GM21529 (cell line): ENCODE measurements around the gene ADSS1.

ENCODE experiments used
- ATAC-seq: cut with Tn5 transposase; IDR thresholded peaks from one replicate; pipeline ENCODE4 v1.9.1; 2021; ENCODE audit not compliant: unreplicated experiment

The ADSS1 gene

DNA sequence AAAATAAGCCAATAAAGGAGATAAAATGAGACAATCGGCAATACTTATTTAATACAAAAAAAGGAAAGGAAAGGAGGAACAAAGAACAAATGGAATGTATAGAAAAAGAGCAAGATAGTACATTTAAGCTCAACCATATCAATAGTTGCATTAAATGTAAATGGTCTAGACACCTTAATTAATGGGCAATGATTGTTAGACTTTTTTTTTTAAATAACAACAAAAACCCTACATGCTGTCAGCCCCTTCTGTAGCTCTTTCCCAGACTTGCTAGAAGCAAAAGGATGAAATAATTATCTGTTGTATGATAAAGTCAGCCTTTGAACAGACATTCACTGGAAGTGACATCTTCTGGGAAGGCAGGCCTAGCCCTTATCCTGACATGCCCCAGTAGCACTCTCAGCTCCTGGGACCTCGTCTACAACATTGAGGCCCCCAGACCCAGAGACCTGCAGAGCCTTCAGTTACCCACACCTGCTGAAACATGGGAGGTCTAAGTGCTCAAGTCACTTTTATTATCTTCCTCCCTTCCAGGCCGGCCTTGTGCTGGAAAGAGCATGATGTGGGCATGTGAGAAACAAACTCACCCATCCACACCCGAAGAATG, 42.3 kb downstream of the ADSS1 start:
- ATAC-seq = no peak

DNA sequence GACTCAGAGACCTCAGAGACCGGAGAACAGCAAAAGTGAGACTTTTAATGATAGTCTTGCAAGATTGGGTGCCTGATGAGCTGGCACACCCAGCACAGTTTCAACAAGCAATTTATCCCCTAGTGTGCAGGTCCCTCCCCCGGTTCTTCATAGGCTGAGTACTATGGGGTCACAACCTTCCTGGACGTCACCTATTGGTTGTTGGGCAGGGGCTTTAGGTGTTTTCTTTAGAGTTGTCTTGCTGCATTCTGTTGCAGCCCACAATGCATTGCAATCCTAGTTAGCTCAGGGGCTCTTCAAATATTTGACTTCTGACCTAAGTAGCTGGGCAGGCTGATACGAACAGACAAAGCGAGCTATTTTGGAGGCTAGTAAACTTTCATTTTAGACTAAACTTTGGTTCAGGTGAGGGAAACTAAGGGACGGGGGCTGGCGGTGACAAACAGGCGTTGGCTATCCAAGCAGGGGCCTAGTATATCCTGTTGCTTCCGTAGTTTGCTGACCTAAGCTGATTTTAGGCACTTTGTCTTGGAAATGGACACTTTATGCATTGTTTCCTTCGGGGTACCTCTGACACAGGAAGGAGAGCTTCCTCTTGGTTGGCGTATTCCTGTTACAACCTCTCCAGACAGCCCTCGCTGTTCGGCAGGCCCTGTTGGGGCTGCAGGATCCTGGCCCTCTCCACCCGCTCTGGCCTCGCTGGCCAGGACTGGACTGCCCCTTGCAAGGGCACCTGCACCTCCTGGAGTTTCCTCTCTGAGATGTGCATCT, 43.0 kb downstream of the ADSS1 start:
- ATAC-seq = no peak

DNA sequence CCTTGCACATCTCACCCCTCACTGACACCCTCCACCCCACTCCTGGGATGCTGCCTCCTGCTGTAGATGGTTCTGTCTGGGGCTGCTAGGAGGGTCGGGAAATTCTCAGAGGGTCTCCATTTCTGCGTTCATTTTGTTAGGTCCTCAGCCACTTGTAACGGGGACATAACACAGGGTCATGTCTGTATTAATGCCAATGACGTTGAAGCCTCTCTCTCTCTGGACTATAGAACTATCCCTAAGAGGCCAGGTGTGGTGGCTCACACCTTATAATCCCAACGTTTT, 43.5 kb downstream of the ADSS1 start:
- no peak for ATAC-seq

- ATAC-seq = peak; percentile 85
Observed at GRCh38 chr14:104768437-104769323, 44.7 kb downstream of the ADSS1 start.

DNA sequence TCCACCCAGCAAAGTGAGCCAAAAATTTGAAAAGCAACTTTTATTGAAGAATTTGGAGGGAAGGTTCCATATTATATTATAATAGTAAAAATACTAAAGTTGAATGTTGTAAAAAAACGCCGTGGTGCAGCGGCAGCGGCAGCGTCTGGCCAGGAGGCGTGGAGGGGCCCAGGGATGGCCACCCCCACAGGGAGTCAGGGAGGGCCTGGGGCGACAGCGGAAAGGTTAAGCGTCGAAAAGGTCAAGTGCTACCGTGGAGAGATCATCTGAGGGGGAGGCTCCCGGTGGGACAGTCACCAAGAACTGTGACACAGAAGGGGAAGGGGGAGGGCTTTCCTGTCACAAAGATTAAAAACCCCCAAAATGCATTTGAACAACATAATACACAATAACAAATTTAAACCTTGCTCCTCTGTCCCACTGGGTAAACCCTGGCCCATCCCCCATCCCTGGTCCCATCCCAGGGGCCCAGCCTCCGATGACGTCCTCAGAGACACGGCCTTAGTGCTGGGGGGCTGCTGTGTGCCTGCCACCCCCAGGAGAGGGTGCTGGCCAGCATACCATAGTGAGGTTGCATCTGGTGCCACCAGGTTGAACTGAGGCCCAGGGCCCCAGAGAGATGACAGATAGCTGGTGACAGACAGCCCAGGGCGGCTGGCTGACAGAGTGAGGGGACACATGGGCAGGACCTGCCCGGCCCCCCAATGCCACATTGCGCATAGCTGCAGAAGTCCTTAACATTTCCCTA, 45.5 kb downstream of the ADSS1 start:
- no peak for ATAC-seq

- ATAC-seq = no peak
Observed at GRCh38 chr14:104770072-104770579, 46.1 kb downstream of the ADSS1 start.

- no peak for ATAC-seq
Observed at GRCh38 chr14:104770851-104771272, 46.8 kb downstream of the ADSS1 start.

DNA sequence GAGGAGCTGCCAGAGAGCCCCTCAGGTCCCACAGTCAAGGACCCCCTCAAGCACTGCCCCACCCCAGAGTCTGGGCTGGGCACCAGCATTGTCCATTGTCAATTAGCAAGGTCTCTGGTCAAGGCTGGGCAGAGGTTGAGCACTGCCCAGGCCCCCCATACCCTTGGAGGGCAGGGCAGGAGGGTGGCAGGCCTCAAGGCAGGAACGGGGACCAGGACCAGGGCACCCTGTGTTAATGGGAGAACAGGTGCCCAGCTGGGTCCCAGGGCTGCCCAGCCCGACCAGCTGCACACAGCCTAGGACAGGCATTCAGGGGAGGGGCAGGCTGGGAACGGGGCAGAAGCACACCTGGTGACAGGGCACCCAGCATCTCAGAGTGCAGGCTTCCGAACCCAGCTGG, 47.3 kb downstream of the ADSS1 start:
- ATAC-seq = no peak

GRCh38 chr14:104771918-104772706, 48.1 kb downstream of the ADSS1 start:
- no peak for ATAC-seq

- ATAC-seq = no peak
Observed at GRCh38 chr14:104772707-104773504, 48.9 kb downstream of the ADSS1 start.

DNA sequence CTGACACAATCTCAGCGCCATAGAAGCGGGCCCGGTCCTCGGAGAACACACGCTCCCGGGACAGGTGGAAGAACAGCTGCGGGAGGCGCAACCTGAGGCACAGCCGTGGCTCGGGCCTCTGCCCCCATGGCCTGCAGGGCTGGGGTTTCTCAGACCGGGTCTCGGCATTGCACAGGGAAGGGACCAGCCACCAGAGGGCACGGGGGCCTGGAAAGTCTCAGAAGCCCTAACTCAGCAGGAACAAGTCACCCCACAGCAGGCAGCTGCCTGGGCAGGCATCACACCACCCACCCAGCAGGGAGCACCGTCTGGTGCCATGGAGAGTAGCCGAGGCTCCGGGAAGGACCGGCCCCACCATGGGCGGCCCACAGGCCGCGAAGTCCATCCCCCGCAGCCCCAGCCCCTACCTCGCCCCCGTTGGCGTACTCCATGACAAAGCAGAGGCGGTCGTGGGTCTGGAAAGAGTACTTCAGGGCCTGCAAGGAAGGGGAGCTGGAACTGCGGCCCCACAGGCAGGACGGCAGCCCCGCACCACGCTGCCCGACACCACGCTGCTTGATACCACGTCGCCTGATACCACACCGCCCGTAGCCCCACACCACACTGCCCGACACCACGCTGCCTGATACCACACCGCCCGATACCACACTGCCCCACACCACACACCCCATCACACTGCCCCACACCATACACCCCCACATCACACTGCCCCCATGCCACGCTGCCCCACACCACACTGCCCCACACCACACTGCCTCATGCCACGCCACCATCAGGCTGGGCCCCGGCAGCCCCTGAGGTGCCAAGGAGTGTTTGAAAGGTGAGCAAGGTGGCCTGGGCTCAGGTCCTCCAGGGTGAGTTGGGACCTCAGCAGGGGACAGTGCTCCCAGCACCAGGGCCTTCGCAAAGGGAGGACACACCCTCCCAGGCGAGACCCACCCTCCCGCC, 49.8 kb downstream of the ADSS1 start:
- no peak for ATAC-seq

DNA sequence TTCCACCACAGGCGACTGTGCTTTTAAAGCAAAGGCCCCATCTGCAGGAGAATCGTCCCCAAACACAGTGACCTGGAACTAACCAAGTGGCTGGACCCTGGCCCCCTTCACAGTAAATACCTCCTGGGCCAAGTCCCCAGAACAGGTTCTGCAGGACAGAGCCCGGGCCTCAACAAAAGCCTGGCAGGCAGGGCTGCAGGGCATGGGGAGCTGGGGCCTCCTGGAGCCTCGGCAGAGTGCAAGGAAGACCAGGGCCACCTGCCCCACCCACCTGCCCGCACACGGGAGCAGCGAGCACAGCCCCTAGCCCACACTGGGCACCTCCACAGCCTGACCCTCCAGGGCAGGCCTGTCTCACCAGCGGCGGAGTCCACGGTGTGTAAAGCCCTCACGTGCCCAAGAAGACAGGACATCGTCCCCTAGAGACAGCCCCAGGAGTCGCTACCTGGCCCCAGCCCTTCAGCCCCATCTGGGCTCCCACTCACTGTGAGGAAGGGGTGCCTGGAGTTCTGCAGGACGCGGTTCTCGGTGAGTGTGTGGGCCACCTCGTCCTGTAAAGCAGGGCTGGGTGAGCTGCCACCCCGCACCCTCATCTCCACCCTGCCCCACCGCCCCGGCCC, 50.5 kb downstream of the ADSS1 start:
- no peak for ATAC-seq

DNA sequence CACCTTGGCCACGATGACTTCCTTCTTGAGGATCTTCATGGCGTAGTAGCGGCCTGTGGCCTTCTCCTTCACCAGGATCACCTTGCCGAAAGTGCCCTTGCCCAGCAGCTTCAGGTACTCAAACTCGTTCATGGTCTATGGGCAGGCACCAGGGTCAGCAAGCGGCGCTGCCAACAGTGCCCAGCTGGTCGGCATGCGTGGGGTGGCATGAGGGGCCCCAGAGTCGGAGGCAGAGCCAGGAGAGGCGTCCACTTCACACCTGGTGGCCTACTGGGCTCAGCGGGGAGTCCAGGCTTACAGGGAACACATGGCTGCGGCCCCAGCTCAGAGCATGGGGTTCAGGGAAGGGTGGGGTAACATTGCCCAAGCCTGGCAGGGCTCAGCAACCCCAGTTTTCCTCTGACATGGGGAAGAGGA, 51.1 kb downstream of the ADSS1 start:
- no peak for ATAC-seq

- ATAC-seq = no peak
Observed at GRCh38 chr14:104776481-104776880, 52.5 kb downstream of the ADSS1 start.

DNA sequence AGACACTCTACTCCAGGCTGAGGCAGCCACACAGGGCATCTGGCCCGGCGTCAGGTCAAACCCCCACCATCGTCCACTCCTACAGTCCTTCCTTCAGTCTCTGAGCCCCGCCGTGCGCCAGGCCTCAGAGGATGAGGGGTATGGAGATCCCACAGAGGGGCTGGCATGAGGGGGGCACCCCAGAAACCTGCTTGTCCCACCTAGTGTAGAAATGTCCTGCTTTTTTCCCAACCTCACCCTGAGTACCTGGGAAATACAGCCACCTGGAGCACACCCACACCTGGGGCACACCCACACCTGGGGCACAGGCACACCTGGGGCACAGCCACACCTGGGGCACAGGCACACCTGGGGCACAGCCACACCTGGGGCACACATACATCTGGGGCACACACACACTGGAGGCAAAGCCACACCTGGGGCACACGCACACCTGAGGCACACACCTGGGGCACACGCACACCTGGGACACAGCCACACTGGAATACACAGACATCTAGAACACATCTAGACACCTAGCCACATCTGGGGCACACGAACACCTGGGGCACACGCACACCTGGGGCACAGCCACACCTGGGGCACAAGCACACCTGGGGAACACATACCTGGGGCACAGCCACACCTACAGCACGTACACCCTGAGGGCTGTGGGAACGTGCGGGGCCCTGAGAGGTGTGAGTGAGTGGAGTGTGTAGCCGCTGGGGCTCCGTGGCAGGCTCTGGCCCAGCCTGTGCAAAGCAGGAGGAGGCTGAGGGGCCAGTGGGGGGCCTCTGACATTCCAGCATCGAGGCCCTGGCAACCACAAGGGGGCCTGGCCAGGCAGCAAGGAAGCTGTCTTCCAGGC, 53.2 kb downstream of the ADSS1 start:
- no peak for ATAC-seq

- ATAC-seq = no peak
Observed at GRCh38 chr14:104777808-104778249, 53.8 kb downstream of the ADSS1 start.
